Mucosa of descending colon (tissue), 3 donors: ENCODE measurements around the gene CAMK2D. TPM values are rescaled to one million over a fixed set of nuclear protein-coding genes. Genes with fewer than 3 reads are reported as not detected.

Experiments used
- ATAC-seq: fragments of 200-7000 bp; cut with Tn5 transposase; one replicate; pipeline ENCODE4 v1.9.1; 2020; ENCODE audit warnings: mild to moderate bottlenecking, moderate library complexity
- DNase-seq, 3 donors: peaks; one replicate each; pipeline ENCODE4 v3.0.0-alpha.2; 2020
- H3K36me3 ChIP-seq: fragments of 200-600 bp; one replicate; pipeline ENCODE4 v1.8.0; 2021; ENCODE audit warnings: low read depth, mild to moderate bottlenecking
- H3K4me1 ChIP-seq: fragments of 200-600 bp; one replicate; pipeline ENCODE4 v1.8.0; 2021; ENCODE audit warnings: low read depth, mild to moderate bottlenecking
- H3K4me3 ChIP-seq: fragments of 200-600 bp; one replicate; pipeline ENCODE4 v1.8.0; 2021; ENCODE audit warnings: mild to moderate bottlenecking
- H3K9me3 ChIP-seq: fragments of 200-600 bp; one replicate; pipeline ENCODE4 v1.8.0; 2021; ENCODE audit warnings: mild to moderate bottlenecking
- CTCF ChIP-seq: fragments of 200-600 bp; IDR thresholded peaks from one replicate; pipeline ENCODE4 v1.8.0; 2022; ENCODE audit warnings: antibody characterized with exemption, mild to moderate bottlenecking
- intact Hi-C, 2 donors: fragments of 100-400 bp; cut with DNase I in 1 of 2; cut with micrococcal nuclease in 1 of 2; formaldehyde crosslinking; loops; one replicate each; pipeline versions ENCODE4 v1.11.0 to v1.11.1; 2022; cut with DNase I, micrococcal nuclease
- total RNA-seq, 3 donors: library from RNA; stranded (reverse); fragmentation: NEBNext Ultra II Directional in 2 of 3; extraction: Animal tissue kit (Norgen Biotek cat#: 25700) in 2 of 3; gene quantifications; one replicate each; pipeline versions ENCODE4 v1.2.1 to v1.2.4, GENCODE V29; 2021 to 2023
- donor health status: DM: no; HTN: no; CAD: no; lungs with moderate emphysema.
- donor health status: DM: no; HTN: no; CAD: no.
- donor health status: DM: no; HTN: yes; CAD: no.

Gene CAMK2D
- total RNA-seq, 3 donors from 2014 or later: 59.8 to 83.0 (median 77.3) TPM

GRCh38 chr4:113750734-113751133 lies 10.8 kb downstream of the CAMK2D start:
- intact Hi-C loops: no loop called here
- Histone ChIP-seq H3K9me3 (no peaks in the 10 kb centered on the region), H3K4me1 (no peaks in the 10 kb centered on the region), H3K4me3 (no peak overlapping the region), H3K36me3 (no peaks in the 10 kb centered on the region)
- DNase-seq (no peak), ATAC-seq (no peak)
- TF ChIP-seq CTCF: no peak

GRCh38 chr4:113750296-113750695 lies 11.2 kb downstream of the CAMK2D start:
- no peaks in the 10 kb centered on the region for H3K36me3 ChIP-seq
- no peak for TF ChIP-seq CTCF
- H3K4me3 ChIP-seq: no peak overlapping the region
- intact Hi-C loops: no loop called here
- H3K9me3 ChIP-seq: no peaks in the 10 kb centered on the region
- DNase-seq: no peak
- no peak for ATAC-seq
- no peaks in the 10 kb centered on the region for H3K4me1 ChIP-seq

GRCh38 chr4:113749178-113749577 lies 12.4 kb downstream of the CAMK2D start:
- ATAC-seq: no peak
- intact Hi-C loops: no loop called here
- Histone ChIP-seq H3K36me3 (no peaks in the 10 kb centered on the region), H3K4me3 (no peak overlapping the region), H3K9me3 (no peaks in the 10 kb centered on the region), H3K4me1 (no peaks in the 10 kb centered on the region)
- no peak for TF ChIP-seq CTCF
- no peak for DNase-seq

- no peak for TF ChIP-seq CTCF
- intact Hi-C loops: no loop called here
- ATAC-seq (no peak), DNase-seq (no peak)
- H3K4me3 ChIP-seq: no peak overlapping the region
- H3K9me3 ChIP-seq: no peaks in the 10 kb centered on the region
- no peaks in the 10 kb centered on the region for H3K36me3 ChIP-seq
- H3K4me1 ChIP-seq: no peaks in the 10 kb centered on the region
Measured at GRCh38 chr4:113747949-113748348, 13.6 kb downstream of the CAMK2D start.

GRCh38 chr4:113745711-113746110 lies 15.8 kb downstream of the CAMK2D start:
- Histone ChIP-seq H3K4me3 (no peak overlapping the region), H3K36me3 (no peaks in the 10 kb centered on the region), H3K4me1 (peaks cover 5% of the 10 kb centered on the region), H3K9me3 (no peaks in the 10 kb centered on the region)
- DNase-seq: no peak
- ATAC-seq: no peak
- intact Hi-C loops: no loop called here
- no peak for TF ChIP-seq CTCF

DNA sequence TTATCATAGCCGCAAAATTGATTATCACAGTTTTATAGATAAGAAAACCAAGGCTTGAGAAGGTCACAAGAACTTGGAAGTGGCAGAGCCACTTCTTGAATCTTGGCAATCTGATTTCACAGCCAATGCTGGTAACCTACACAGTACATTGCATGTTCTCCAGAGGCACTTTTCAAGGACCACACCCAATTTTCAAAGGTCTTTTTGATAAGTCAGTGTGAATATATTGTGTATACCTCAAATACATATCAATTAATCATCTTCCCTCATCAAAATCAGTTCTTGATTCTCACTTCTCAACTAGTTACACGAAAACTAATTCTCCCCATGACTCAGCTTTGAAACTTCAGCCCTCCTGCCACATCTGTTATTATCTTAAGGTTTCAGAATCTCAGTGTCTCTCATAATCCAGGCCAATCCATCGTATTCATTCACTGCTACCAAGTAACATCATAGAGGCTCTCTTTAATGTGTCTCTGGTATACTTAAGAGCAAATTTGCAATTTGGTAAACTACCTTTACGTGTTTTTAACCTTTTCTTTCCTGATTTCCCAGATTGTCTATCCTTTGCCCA lies 16.8 kb downstream of the CAMK2D start:
- ATAC-seq (no peak), DNase-seq (no peak)
- Histone ChIP-seq H3K36me3 (no peaks in the 10 kb centered on the region), H3K4me3 (no peak overlapping the region), H3K4me1 (peaks cover 5% of the 10 kb centered on the region), H3K9me3 (no peaks in the 10 kb centered on the region)
- intact Hi-C loops: no loop called here
- TF ChIP-seq CTCF: no peak
